HL-60 (cell line): ENCODE results near the gene CISD3.

Source experiments
- DNase-seq, 2 experiments: peaks; one replicate each; pipeline ENCODE4 v3.0.0-alpha.2; 2010 to 2020; ENCODE audit warnings: low read depth in 1 of 2, low spot score in 1 of 2
- H3K27ac ChIP-seq: fragments of 250-450 bp; sonication (Bioruptor Pico); replicated peaks from 2 replicates; pipeline ENCODE4 v1.5.1; 2020; ENCODE audit warnings: mild to moderate bottlenecking, moderate library complexity
- H3K27me3 ChIP-seq: fragments of 250-450 bp; sonication (Bioruptor Pico); 2 replicates; pipeline ENCODE4 v1.5.1; 2021; ENCODE audit warnings: mild to moderate bottlenecking, moderate library complexity; ENCODE audit not compliant: insufficient read depth, poor library complexity, severe bottlenecking
- H3K4me3 ChIP-seq: replicated peaks from 2 replicates; pipeline ENCODE4 v1.5.1; 2011; ENCODE audit warnings: mild to moderate bottlenecking, control low read depth, low read length; ENCODE audit not compliant: insufficient read depth
- CTCF ChIP-seq: IDR thresholded peaks from one replicate; pipeline ENCODE4 v1.5.1; 2011; ENCODE audit warnings: low read length, control low read depth, inconsistent platforms; ENCODE audit not compliant: insufficient read depth
- GABPA ChIP-seq: IDR thresholded peaks from 2 replicates; pipeline ENCODE4 v1.6.1; 2012; ENCODE audit warnings: low read depth
- POLR2AphosphoS5 ChIP-seq: IDR thresholded peaks from 2 replicates; pipeline ENCODE4 v1.6.1; 2012; ENCODE audit warnings: low read depth
- REST ChIP-seq: IDR thresholded peaks from 2 replicates; pipeline ENCODE4 v1.6.1; 2012; ENCODE audit warnings: low read depth; ENCODE audit not compliant: insufficient replicate concordance
- SPI1 ChIP-seq: IDR thresholded peaks from 2 replicates; pipeline ENCODE4 v1.6.1; 2012; ENCODE audit warnings: low read depth, mild to moderate bottlenecking, borderline replicate concordance

Gene CISD3

GRCh38 chr17:38697061-38697820, 32.9 kb upstream of the CISD3 start:
- DNase-seq = no peak
- Histone ChIP-seq H3K27me3 (no peaks in the 10 kb centered on the region), H3K27ac (no peak overlapping the region), H3K4me3 (no peak overlapping the region)
- TF ChIP-seq CTCF = no peak
- TF ChIP-seq REST = no peak
- no peak for TF ChIP-seq POLR2AphosphoS5
- no peak for TF ChIP-seq SPI1
- TF ChIP-seq GABPA = no peak

GRCh38 chr17:38698760-38699159, 31.4 kb upstream of the CISD3 start:
- no peak for TF ChIP-seq CTCF
- no peak for TF ChIP-seq SPI1
- no peak for TF ChIP-seq GABPA
- TF ChIP-seq POLR2AphosphoS5 = no peak
- no peak for TF ChIP-seq REST
- no peak overlapping the region for H3K27ac ChIP-seq

GRCh38 chr17:38701504-38702165, 28.5 kb upstream of the CISD3 start:
- Histone ChIP-seq H3K27me3 (no peaks in the 10 kb centered on the region), H3K27ac (peak overlapping the region; percentile 89), H3K4me3 (peak overlapping the region; percentile 39)
- DNase-seq = peak in 1 of 2 experiments; percentile 51
- TF ChIP-seq SPI1 = peak; percentile 28; the same call in 1 of the 2 replicates
- TF ChIP-seq POLR2AphosphoS5 = peak; percentile 43; the same call in 1 of the 2 replicates
- TF ChIP-seq CTCF = no peak

More at GRCh38 chr17:38698760-38699159, 31.4 kb upstream of the CISD3 start:
- H3K4me3 ChIP-seq = no peak overlapping the region
- DNase-seq = no peak
- no peaks in the 10 kb centered on the region for H3K27me3 ChIP-seq
